LNCAP (cell line): ENCODE data around the gene FNDC11.

Experiments used
- CTCF ChIP-seq: fragments of 450-650 bp; IDR thresholded peaks from 2 replicates; pipeline ENCODE4 v1.5.1; 2017; ENCODE audit warnings: mild to moderate bottlenecking

Gene FNDC11

GRCh38 chr20:63543733-63544132, 10.2 kb upstream of the FNDC11 start:
- TF ChIP-seq CTCF, result no peak

GRCh38 chr20:63544241-63544957, 9.6 kb upstream of the FNDC11 start:
- no peak for TF ChIP-seq CTCF

- TF ChIP-seq CTCF, result no peak
Observed at GRCh38 chr20:63544958-63545516, 8.9 kb upstream of the FNDC11 start.

GRCh38 chr20:63545814-63546213, 8.1 kb upstream of the FNDC11 start:
- no peak for TF ChIP-seq CTCF

- TF ChIP-seq CTCF, result no peak
Observed at GRCh38 chr20:63546256-63546955, 7.6 kb upstream of the FNDC11 start.

GRCh38 chr20:63546956-63547724, 6.8 kb upstream of the FNDC11 start:
- TF ChIP-seq CTCF, result no peak

GRCh38 chr20:63547725-63548480, 6.1 kb upstream of the FNDC11 start, which contains the start of gene SRMS:
Gene SRMS (minus strand): TSS chr20:63547749. CDS start chr20:63547463, 286 bp downstream.
- no peak for TF ChIP-seq CTCF
